Measurements from ENCODE around the gene PREX1.

DNA sequence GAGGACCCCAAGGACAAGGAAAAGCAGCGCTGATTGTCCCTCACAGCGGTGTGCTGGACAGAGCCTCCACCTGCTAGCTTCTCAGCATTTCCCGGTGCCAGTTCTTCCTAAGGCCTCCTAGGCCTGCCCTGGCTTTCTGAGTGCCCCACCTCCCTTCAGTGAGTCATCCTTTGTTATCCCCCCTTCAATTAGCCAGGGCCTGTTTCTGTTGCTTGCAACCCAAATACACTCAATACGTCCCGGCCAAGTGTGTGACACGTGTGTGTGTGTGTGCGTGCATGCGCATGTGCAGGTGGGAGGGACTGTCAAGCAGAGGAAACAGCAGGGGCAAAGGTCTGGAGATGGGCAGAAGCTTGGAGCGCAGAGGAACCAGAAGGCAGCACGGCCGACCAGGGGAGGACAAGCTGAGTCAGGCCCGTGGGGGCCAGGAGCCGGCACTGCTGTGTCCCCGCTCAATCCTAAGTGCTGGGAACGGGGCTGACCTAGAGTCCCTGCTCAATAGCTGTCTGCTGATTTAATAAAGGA lies 159.8 kb downstream of the PREX1 start:
- TF ChIP-seq CTCF (IDR thresholded peaks at IDR 0.05; ENCODE audit: extremely low read depth in 1 of 2, insufficient read depth in 1 of 2, low read depth in 1 of 2, low read length in 2 of 2), result no peak
- no peak for TF ChIP-seq EZH2 (IDR thresholded peaks at IDR 0.05; ENCODE audit: borderline replicate concordance, low read depth, low read length, severe bottlenecking)
- TF ChIP-seq POLR2AphosphoS5 (IDR thresholded peaks at IDR 0.05; ENCODE audit: insufficient read depth, low read depth, low read length), result no peak
- no peak for TF ChIP-seq POLR2A (IDR thresholded peaks at IDR 0.05; ENCODE audit: low read depth, low read length)
